Fibroblast of skin of scalp (primary cell): ENCODE results near the gene WDSUB1.

Experiments
- DNase-seq: peaks from one replicate; pipeline ENCODE4 v3.0.0-alpha.2; 2013

Gene WDSUB1

GRCh38 chr2:159265171-159265576 lies 21.3 kb downstream of the WDSUB1 start:
- DNase-seq = peak; percentile 21

GRCh38 chr2:159262904-159263303 lies 23.6 kb downstream of the WDSUB1 start:
- DNase-seq = no peak

- peak; percentile 82 for DNase-seq
These were observed 24.3 kb downstream of the WDSUB1 start for GRCh38 chr2:159262226-159262625.

GRCh38 chr2:159256159-159256558 lies 30.3 kb downstream of the WDSUB1 start:
- DNase-seq = no peak

GRCh38 chr2:159252905-159253304 lies 33.6 kb downstream of the WDSUB1 start:
- DNase-seq = no peak

- DNase-seq = no peak
These were observed 35.0 kb downstream of the WDSUB1 start for GRCh38 chr2:159251296-159252173.

- DNase-seq = peak; percentile 58
These were observed 36.4 kb downstream of the WDSUB1 start for GRCh38 chr2:159249990-159250715.

- DNase-seq = no peak
These were observed 40.0 kb downstream of the WDSUB1 start for GRCh38 chr2:159246325-159246988.

GRCh38 chr2:159243529-159243928 lies 43.0 kb downstream of the WDSUB1 start:
- peak; percentile 65 for DNase-seq

GRCh38 chr2:159234868-159235267 lies 51.6 kb downstream of the WDSUB1 start:
- DNase-seq = no peak

- peak; percentile 24 for DNase-seq
These were observed 53.9 kb downstream of the WDSUB1 start for GRCh38 chr2:159232456-159233170.

GRCh38 chr2:159230145-159230877 lies 56.2 kb downstream of the WDSUB1 start:
- DNase-seq = no peak

- no peak for DNase-seq
These were observed 56.9 kb downstream of the WDSUB1 start for GRCh38 chr2:159229476-159230144.

- DNase-seq = peak; percentile 74
These were observed 58.4 kb downstream of the WDSUB1 start for GRCh38 chr2:159228081-159228581.

GRCh38 chr2:159227467-159227866 lies 59.0 kb downstream of the WDSUB1 start:
- DNase-seq = no peak

- no peak for DNase-seq
These were observed 59.7 kb downstream of the WDSUB1 start for GRCh38 chr2:159226608-159227385.

GRCh38 chr2:159226059-159226461 lies 60.4 kb downstream of the WDSUB1 start:
- peak; percentile 19 for DNase-seq

GRCh38 chr2:159225025-159226016 lies 61.2 kb downstream of the WDSUB1 start:
- DNase-seq = no peak
